DND-41 (cell line): ENCODE data around the gene AKAP13.

ENCODE experiments used
- EZH2 ChIP-seq: IDR thresholded peaks from 3 replicates; pipeline ENCODE4 v1.6.1; 2012; ENCODE audit warnings: borderline replicate concordance, low read depth, mild to moderate bottlenecking, moderate library complexity, low read length, inconsistent platforms; ENCODE audit not compliant: severe bottlenecking
- TF ChIP-seq, protein P1 (sequence below): IDR thresholded peaks from 2 replicates; pipeline ENCODE4 v1.5.1; 2012; ENCODE audit warnings: borderline replicate concordance, low read length, moderate library complexity, mild to moderate bottlenecking; ENCODE audit not compliant: poor library complexity, severe bottlenecking; ENCODE audit errors: extremely low read depth

DNA sequence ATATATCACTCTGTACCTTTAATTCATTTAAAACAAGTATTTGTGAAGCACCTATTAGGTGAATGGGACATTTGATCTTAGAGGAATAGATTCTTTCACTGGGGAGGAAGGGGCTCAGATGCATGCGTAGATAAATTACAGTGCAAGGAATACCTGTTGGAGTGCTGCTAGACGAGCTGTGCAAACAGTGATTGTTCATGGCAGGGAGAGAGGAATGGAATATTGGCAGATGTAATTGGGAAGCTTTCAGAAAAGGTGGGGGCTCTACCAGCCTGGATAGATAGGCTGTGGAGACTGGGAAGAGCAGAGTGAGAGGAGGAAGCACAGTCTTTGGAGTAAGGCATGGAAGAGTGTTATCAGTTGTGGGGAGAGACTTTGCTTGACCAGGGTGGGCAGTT lies 116.8 kb downstream of the AKAP13 start:
- TF ChIP-seq EZH2 = no peak
- TF ChIP-seq, protein P1, sequence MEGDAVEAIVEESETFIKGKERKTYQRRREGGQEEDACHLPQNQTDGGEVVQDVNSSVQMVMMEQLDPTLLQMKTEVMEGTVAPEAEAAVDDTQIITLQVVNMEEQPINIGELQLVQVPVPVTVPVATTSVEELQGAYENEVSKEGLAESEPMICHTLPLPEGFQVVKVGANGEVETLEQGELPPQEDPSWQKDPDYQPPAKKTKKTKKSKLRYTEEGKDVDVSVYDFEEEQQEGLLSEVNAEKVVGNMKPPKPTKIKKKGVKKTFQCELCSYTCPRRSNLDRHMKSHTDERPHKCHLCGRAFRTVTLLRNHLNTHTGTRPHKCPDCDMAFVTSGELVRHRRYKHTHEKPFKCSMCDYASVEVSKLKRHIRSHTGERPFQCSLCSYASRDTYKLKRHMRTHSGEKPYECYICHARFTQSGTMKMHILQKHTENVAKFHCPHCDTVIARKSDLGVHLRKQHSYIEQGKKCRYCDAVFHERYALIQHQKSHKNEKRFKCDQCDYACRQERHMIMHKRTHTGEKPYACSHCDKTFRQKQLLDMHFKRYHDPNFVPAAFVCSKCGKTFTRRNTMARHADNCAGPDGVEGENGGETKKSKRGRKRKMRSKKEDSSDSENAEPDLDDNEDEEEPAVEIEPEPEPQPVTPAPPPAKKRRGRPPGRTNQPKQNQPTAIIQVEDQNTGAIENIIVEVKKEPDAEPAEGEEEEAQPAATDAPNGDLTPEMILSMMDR = no peak
